Parathyroid adenoma (tissue), 2 donors: Measurements from ENCODE around the gene HMCN1.

Experiments
- H2AFZ ChIP-seq: fragments of 300-600 bp; sonication (generic); one replicate; pipeline ENCODE4 v1.7.0; 2017; ENCODE audit warnings: antibody characterized with exemption, mild to moderate bottlenecking
- H3K27ac ChIP-seq: fragments of 300-600 bp; sonication (generic); one replicate; pipeline ENCODE4 v1.7.0; 2017
- H3K27me3 ChIP-seq: fragments of 300-600 bp; sonication (generic); one replicate; pipeline ENCODE4 v1.7.0; 2017; ENCODE audit warnings: low read length; ENCODE audit not compliant: control insufficient read depth, insufficient read depth
- H3K36me3 ChIP-seq: fragments of 300-600 bp; sonication (generic); one replicate; pipeline ENCODE4 v1.7.0; 2017; ENCODE audit warnings: low read length; ENCODE audit not compliant: control insufficient read depth, insufficient read depth
- H3K4me1 ChIP-seq: fragments of 300-600 bp; sonication (generic); one replicate; pipeline ENCODE4 v1.7.0; 2017; ENCODE audit warnings: control low read depth
- H3K4me2 ChIP-seq: fragments of 300-600 bp; sonication (generic); one replicate; pipeline ENCODE4 v1.7.0; 2017; ENCODE audit warnings: low read length
- H3K4me3 ChIP-seq: fragments of 300-600 bp; sonication (generic); one replicate; pipeline ENCODE4 v1.7.0; 2017; ENCODE audit warnings: low read depth, low read length
- H3K79me2 ChIP-seq: fragments of 300-600 bp; sonication (generic); one replicate; pipeline ENCODE4 v1.7.0; 2017; ENCODE audit warnings: control low read depth
- H3K9ac ChIP-seq: fragments of 300-600 bp; sonication (generic); one replicate; pipeline ENCODE4 v1.7.0; 2017; ENCODE audit warnings: mild to moderate bottlenecking
- H3K9me3 ChIP-seq: fragments of 300-600 bp; sonication (generic); one replicate; pipeline ENCODE4 v1.7.0; 2017; ENCODE audit warnings: low read length; ENCODE audit not compliant: control insufficient read depth
- TF ChIP-seq, protein P1 (sequence below): fragments of 300-600 bp; sonication (generic); IDR thresholded peaks from one replicate; pipeline ENCODE4 v1.7.0; 2017; ENCODE audit warnings: antibody characterized with exemption, mild to moderate bottlenecking
- donor health status: primary hyperparathyroidism.

Gene HMCN1

DNA sequence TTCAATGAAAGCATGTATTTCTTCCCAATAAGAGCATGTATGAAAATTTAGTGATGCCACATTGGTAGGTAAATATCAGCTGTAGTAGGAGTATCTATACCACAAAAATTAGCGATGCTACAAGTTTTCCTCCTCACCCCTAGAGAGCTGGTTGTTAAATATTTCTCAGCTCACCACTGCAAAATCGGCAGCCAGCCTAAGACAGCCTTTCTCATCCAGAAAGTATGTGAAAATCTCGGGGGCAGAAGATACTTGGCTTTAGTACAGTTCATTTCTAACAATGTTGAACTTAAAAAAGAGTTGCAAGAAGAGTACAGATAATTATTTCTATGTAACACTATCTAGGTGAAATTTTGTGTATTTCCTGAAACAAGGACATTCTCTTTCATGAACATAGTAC lies 405.5 kb downstream of the HMCN1 start:
- Histone ChIP-seq H3K9ac (no peak overlapping the region), H3K27me3 (no peaks in the 10 kb centered on the region), H3K79me2 (no peaks in the 10 kb centered on the region), H3K36me3 (no peaks in the 10 kb centered on the region), H3K4me2 (no peak overlapping the region), H2AFZ (no peak overlapping the region), H3K4me1 (no peaks in the 10 kb centered on the region), H3K9me3 (no peaks in the 10 kb centered on the region), H3K27ac (no peak overlapping the region), H3K4me3 (no peak overlapping the region)
- TF ChIP-seq, protein P1, sequence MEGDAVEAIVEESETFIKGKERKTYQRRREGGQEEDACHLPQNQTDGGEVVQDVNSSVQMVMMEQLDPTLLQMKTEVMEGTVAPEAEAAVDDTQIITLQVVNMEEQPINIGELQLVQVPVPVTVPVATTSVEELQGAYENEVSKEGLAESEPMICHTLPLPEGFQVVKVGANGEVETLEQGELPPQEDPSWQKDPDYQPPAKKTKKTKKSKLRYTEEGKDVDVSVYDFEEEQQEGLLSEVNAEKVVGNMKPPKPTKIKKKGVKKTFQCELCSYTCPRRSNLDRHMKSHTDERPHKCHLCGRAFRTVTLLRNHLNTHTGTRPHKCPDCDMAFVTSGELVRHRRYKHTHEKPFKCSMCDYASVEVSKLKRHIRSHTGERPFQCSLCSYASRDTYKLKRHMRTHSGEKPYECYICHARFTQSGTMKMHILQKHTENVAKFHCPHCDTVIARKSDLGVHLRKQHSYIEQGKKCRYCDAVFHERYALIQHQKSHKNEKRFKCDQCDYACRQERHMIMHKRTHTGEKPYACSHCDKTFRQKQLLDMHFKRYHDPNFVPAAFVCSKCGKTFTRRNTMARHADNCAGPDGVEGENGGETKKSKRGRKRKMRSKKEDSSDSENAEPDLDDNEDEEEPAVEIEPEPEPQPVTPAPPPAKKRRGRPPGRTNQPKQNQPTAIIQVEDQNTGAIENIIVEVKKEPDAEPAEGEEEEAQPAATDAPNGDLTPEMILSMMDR, result no peak

DNA sequence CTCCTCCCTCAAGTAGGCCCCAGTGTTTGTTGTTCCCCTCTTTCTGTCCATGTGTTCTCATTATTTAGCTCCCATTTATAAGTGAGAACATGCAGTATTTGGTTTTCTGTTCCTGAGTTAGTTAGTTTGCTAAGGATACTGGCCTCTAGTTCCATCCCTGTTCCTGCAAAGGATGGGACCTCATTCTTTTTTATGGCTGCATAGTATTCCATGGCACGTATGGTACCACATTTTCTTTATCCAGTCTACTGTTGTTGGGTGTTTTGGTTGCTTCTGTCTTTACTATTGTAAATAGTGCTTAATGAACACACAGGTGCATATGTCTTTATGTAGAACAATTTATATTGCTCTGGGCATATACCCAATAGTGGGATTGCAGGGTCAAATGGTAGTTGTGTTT lies 408.0 kb downstream of the HMCN1 start:
- no peak overlapping the region for H3K27ac ChIP-seq
- no peaks in the 10 kb centered on the region for H3K9me3 ChIP-seq
- H3K9ac ChIP-seq, result no peak overlapping the region
- TF ChIP-seq, protein P1, result no peak
- no peak overlapping the region for H3K4me3 ChIP-seq
- H2AFZ ChIP-seq, result no peak overlapping the region
- H3K36me3 ChIP-seq, result no peaks in the 10 kb centered on the region
- H3K4me2 ChIP-seq, result no peak overlapping the region
- H3K27me3 ChIP-seq, result no peaks in the 10 kb centered on the region
- no peaks in the 10 kb centered on the region for H3K79me2 ChIP-seq
- no peaks in the 10 kb centered on the region for H3K4me1 ChIP-seq

DNA sequence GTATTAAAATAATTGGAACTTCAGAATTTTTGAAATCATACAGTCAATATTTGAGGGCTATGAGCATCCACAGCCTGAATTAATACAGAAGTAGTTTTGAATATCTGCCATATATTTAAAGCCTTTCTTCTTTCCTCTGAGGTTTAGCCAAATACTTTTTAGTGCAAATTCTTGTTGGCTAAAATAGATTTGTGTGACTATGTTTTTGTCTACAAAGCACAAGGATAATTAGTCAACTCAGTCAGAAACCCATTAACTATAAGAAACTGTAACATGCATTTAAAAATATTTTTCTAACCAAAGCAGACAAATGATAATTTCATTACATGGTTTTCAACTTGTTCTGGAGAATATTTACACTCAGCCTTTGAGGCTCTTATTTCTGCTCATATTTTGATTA lies 408.7 kb downstream of the HMCN1 start:
- Histone ChIP-seq H3K36me3 (no peaks in the 10 kb centered on the region), H3K27me3 (no peaks in the 10 kb centered on the region), H3K27ac (no peak overlapping the region), H2AFZ (no peak overlapping the region), H3K4me1 (no peaks in the 10 kb centered on the region), H3K9ac (no peak overlapping the region), H3K79me2 (no peaks in the 10 kb centered on the region), H3K4me3 (no peak overlapping the region), H3K9me3 (no peaks in the 10 kb centered on the region), H3K4me2 (no peak overlapping the region)
- TF ChIP-seq, protein P1, result no peak

DNA sequence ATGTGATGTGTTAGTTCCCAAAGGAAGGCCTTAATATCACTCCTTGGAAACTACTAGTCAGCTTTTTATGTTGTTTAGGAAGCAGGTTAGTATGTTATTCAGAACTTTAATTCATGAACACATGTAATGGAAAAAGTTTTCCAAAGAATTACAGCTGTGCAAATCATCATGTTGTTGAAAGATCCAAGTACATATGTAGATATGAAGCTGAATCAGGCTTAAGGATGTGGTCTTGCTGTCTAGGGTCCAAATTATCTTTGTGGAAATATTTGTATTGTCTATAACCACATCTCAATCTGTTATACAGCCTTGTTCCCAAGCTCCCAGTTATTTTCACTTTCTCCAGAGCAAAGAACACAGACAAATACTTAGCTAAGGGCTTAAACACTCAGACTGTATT lies 409.3 kb downstream of the HMCN1 start:
- H3K4me1 ChIP-seq, result no peaks in the 10 kb centered on the region
- H3K79me2 ChIP-seq, result no peaks in the 10 kb centered on the region
- H2AFZ ChIP-seq, result no peak overlapping the region
- H3K27me3 ChIP-seq, result no peaks in the 10 kb centered on the region
- H3K27ac ChIP-seq, result no peak overlapping the region
- H3K9me3 ChIP-seq, result no peaks in the 10 kb centered on the region
- no peak overlapping the region for H3K9ac ChIP-seq
- TF ChIP-seq, protein P1, result no peak
- H3K36me3 ChIP-seq, result no peaks in the 10 kb centered on the region
- no peak overlapping the region for H3K4me2 ChIP-seq
- H3K4me3 ChIP-seq, result no peak overlapping the region

DNA sequence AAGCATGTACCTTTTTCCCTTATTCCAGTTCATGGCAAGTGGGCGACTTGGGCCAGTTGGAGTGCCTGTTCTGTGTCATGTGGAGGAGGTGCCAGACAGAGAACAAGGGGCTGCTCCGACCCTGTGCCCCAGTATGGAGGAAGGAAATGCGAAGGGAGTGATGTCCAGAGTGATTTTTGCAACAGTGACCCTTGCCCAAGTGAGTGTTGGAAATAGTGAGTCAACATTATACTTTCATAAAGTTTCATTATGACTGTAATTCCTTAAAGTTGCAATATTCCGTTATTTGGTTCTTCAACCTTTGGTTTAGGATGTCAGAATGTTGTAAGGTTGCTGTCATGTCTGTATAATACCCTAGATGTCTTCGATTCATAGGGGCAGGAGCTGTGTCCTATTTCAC lies 410.3 kb downstream of the HMCN1 start:
- H3K4me3 ChIP-seq, result no peak overlapping the region
- no peak overlapping the region for H3K4me2 ChIP-seq
- H3K79me2 ChIP-seq, result no peaks in the 10 kb centered on the region
- no peak overlapping the region for H3K27ac ChIP-seq
- no peaks in the 10 kb centered on the region for H3K9me3 ChIP-seq
- TF ChIP-seq, protein P1, result no peak
- H2AFZ ChIP-seq, result no peak overlapping the region
- H3K9ac ChIP-seq, result no peak overlapping the region
- no peaks in the 10 kb centered on the region for H3K36me3 ChIP-seq
- no peaks in the 10 kb centered on the region for H3K27me3 ChIP-seq
- H3K4me1 ChIP-seq, result no peaks in the 10 kb centered on the region
